MM.1S (cell line): ENCODE measurements around the gene LDLRAD4.

Experiments
- DNase-seq: peaks from one replicate; pipeline ENCODE4 v3.0.0-alpha.2; 2015
- H2AFZ ChIP-seq: fragments of 300-600 bp; sonication (generic); 2 replicates; pipeline ENCODE4 v1.6.0; 2016; ENCODE audit warnings: antibody characterized with exemption, low read length
- H3F3A ChIP-seq: fragments of 300-600 bp; sonication (generic); 2 replicates; pipeline ENCODE4 v1.6.1; 2016; ENCODE audit warnings: mild to moderate bottlenecking, antibody characterized with exemption, low read length, moderate library complexity, mixed read lengths; ENCODE audit not compliant: insufficient read depth
- H3K27ac ChIP-seq: fragments of 300-600 bp; sonication (generic); 2 replicates; pipeline ENCODE4 v1.5.1; 2016; ENCODE audit warnings: mild to moderate bottlenecking, low read length
- H3K27me3 ChIP-seq: fragments of 300-600 bp; sonication (generic); replicated peaks from 2 replicates; pipeline ENCODE4 v1.6.0; 2016; ENCODE audit warnings: low read length; ENCODE audit not compliant: insufficient read depth
- H3K36me3 ChIP-seq: fragments of 300-600 bp; sonication (generic); replicated peaks from 2 replicates; pipeline ENCODE4 v1.6.1; 2016; ENCODE audit warnings: mild to moderate bottlenecking, low read length, mixed read lengths; ENCODE audit not compliant: insufficient read depth
- H3K4me1 ChIP-seq: fragments of 300-600 bp; sonication (generic); 2 replicates; pipeline ENCODE4 v1.6.1; 2016; ENCODE audit warnings: low read length, mixed read lengths
- H3K4me2 ChIP-seq: fragments of 300-600 bp; sonication (generic); 2 replicates; pipeline ENCODE4 v1.6.0; 2016; ENCODE audit warnings: low read depth, low read length
- H3K4me3 ChIP-seq: fragments of 300-600 bp; sonication (generic); 2 replicates; pipeline ENCODE4 v1.5.1; 2016; ENCODE audit warnings: low read length, mixed read lengths
- H3K79me2 ChIP-seq: fragments of 300-600 bp; sonication (generic); 2 replicates; pipeline ENCODE4 v1.6.1; 2016; ENCODE audit warnings: mixed run types, low read length, mixed read lengths
- H3K9ac ChIP-seq: fragments of 300-600 bp; sonication (generic); 2 replicates; pipeline ENCODE4 v1.6.1; 2016; ENCODE audit warnings: low read length, mixed read lengths
- H3K9me2 ChIP-seq: fragments of 300-600 bp; sonication (generic); replicated peaks from 2 replicates; pipeline ENCODE4 v1.6.1; 2016; ENCODE audit warnings: mild to moderate bottlenecking, low read length, mixed read lengths; ENCODE audit not compliant: insufficient read depth
- H3K9me3 ChIP-seq: fragments of 300-600 bp; sonication (generic); replicated peaks from 2 replicates; pipeline ENCODE4 v1.6.1; 2016; ENCODE audit warnings: mild to moderate bottlenecking, low read length, mixed read lengths; ENCODE audit not compliant: insufficient read depth
- H4K20me1 ChIP-seq: fragments of 300-600 bp; sonication (generic); 2 replicates; pipeline ENCODE4 v1.6.1; 2016; ENCODE audit warnings: mild to moderate bottlenecking, low read length, moderate library complexity, mixed read lengths; ENCODE audit not compliant: insufficient read depth
- CTCF ChIP-seq: fragments of 300-600 bp; sonication (generic); IDR thresholded peaks from 2 replicates; pipeline ENCODE4 v1.5.1; 2016; ENCODE audit warnings: antibody characterized with exemption, low read length, mixed read lengths
- EZH2 ChIP-seq: fragments of 300-600 bp; sonication (generic); optimal IDR thresholded peaks from 2 replicates; pipeline ENCODE3; 2017; ENCODE audit warnings: low read depth, mild to moderate bottlenecking, antibody characterized with exemption, low read length, mixed read lengths
- EZH2phosphoT487 ChIP-seq: fragments of 300-600 bp; sonication (generic); IDR thresholded peaks from 2 replicates; pipeline ENCODE4 v1.6.1; 2018; ENCODE audit warnings: antibody characterized with exemption, low read length

LDLRAD4 gene

GRCh38 chr18:13589943-13590342 is 371.4 kb downstream of the LDLRAD4 start:
- no peak for DNase-seq
- Histone ChIP-seq H3K27ac (no peak overlapping the region), H3K4me1 (no peaks in the 10 kb centered on the region), H3K27me3 (no peaks in the 10 kb centered on the region), H3K4me2 (no peak overlapping the region), H3F3A (no peaks in the 10 kb centered on the region), H3K36me3 (no peaks in the 10 kb centered on the region), H4K20me1 (no peaks in the 10 kb centered on the region), H2AFZ (no peak overlapping the region), H3K79me2 (no peaks in the 10 kb centered on the region), H3K9me2 (no peaks in the 10 kb centered on the region), H3K4me3 (no peak overlapping the region), H3K9ac (no peak overlapping the region), H3K9me3 (no peaks in the 10 kb centered on the region)
- TF ChIP-seq EZH2phosphoT487, result no peak
- TF ChIP-seq CTCF, result no peak
- no peak for TF ChIP-seq EZH2

GRCh38 chr18:13592246-13592645 is 373.7 kb downstream of the LDLRAD4 start:
- Histone ChIP-seq H3K4me2 (no peak overlapping the region), H3K4me3 (no peak overlapping the region)

GRCh38 chr18:13594551-13594950 is 376.0 kb downstream of the LDLRAD4 start:
- no peak for DNase-seq

More at GRCh38 chr18:13592246-13592645, 373.7 kb downstream of the LDLRAD4 start:
- no peak overlapping the region for H2AFZ ChIP-seq
- no peak overlapping the region for H3K27ac ChIP-seq
- H3K9me3 ChIP-seq, result no peaks in the 10 kb centered on the region
- no peaks in the 10 kb centered on the region for H3K79me2 ChIP-seq
- H4K20me1 ChIP-seq, result no peaks in the 10 kb centered on the region
- no peaks in the 10 kb centered on the region for H3K36me3 ChIP-seq
- TF ChIP-seq EZH2 (no peak), EZH2phosphoT487 (no peak), CTCF (no peak)
- H3K27me3 ChIP-seq, result no peaks in the 10 kb centered on the region
- H3K9me2 ChIP-seq, result no peaks in the 10 kb centered on the region
- no peaks in the 10 kb centered on the region for H3F3A ChIP-seq
- no peaks in the 10 kb centered on the region for H3K4me1 ChIP-seq
- no peak for DNase-seq
- H3K9ac ChIP-seq, result no peak overlapping the region

More at GRCh38 chr18:13594551-13594950, 376.0 kb downstream of the LDLRAD4 start:
- H4K20me1 ChIP-seq, result no peaks in the 10 kb centered on the region
- H3K9ac ChIP-seq, result no peak overlapping the region
- H3K9me3 ChIP-seq, result no peaks in the 10 kb centered on the region
- H3K4me3 ChIP-seq, result no peak overlapping the region
- H3K4me1 ChIP-seq, result no peaks in the 10 kb centered on the region
- H3K27me3 ChIP-seq, result no peaks in the 10 kb centered on the region
- no peaks in the 10 kb centered on the region for H3K9me2 ChIP-seq
- H3K27ac ChIP-seq, result no peak overlapping the region
- no peaks in the 10 kb centered on the region for H3K79me2 ChIP-seq
- H3K36me3 ChIP-seq, result no peaks in the 10 kb centered on the region
- H2AFZ ChIP-seq, result no peak overlapping the region
- H3F3A ChIP-seq, result no peaks in the 10 kb centered on the region
- H3K4me2 ChIP-seq, result no peak overlapping the region
- no peak for TF ChIP-seq CTCF
- no peak for TF ChIP-seq EZH2
- TF ChIP-seq EZH2phosphoT487, result no peak
